Measurements from ENCODE around the gene KRTAP24-1.

Gene KRTAP24-1

GRCh38 chr21:30257773-30258172, 25.0 kb downstream of the KRTAP24-1 start:
- H3K9me2 ChIP-seq (replicated peaks; ENCODE audit: insufficient read depth, low read length), result no peaks in the 10 kb centered on the region
- no peaks in the 10 kb centered on the region for H3K36me3 ChIP-seq (ENCODE audit: low read length)
- no peak overlapping the region for H3K27ac ChIP-seq (ENCODE audit: low read depth, low read length)
- no peaks in the 10 kb centered on the region for H3K27me3 ChIP-seq (ENCODE audit: low read length)
- no peaks in the 10 kb centered on the region for H4K20me1 ChIP-seq (ENCODE audit: low read depth, low read length)
- no peak overlapping the region for H3K4me2 ChIP-seq (ENCODE audit: low read depth, low read length, poor library complexity, severe bottlenecking)
- no peak overlapping the region for H3K9ac ChIP-seq (ENCODE audit: low read length)
- H3F3A ChIP-seq (ENCODE audit: insufficient read depth), result no peaks in the 10 kb centered on the region
- H3K79me2 ChIP-seq (ENCODE audit: insufficient read depth, low read length), result no peaks in the 10 kb centered on the region
- no peak for TF ChIP-seq CTCF (IDR thresholded peaks at IDR 0.05; ENCODE audit: insufficient read depth, low read length, poor library complexity, severe bottlenecking)
- no peak for TF ChIP-seq EZH2phosphoT487 (conservative IDR thresholded peaks at IDR 0.05; ENCODE audit: low read length)
- H3K9me3 ChIP-seq (ENCODE audit: insufficient read depth, low read length), result no peaks in the 10 kb centered on the region
- no peak overlapping the region for H2AFZ ChIP-seq (ENCODE audit: low read depth, low read length, severe bottlenecking)
- H3K4me3 ChIP-seq (ENCODE audit: insufficient read depth, low read length, poor library complexity, severe bottlenecking), result no peak overlapping the region

- H4K20me1 ChIP-seq (ENCODE audit: low read depth, low read length), result no peaks in the 10 kb centered on the region
- no peak overlapping the region for H3K4me3 ChIP-seq (ENCODE audit: insufficient read depth, low read length, poor library complexity, severe bottlenecking)
- H2AFZ ChIP-seq (ENCODE audit: low read depth, low read length, severe bottlenecking), result no peak overlapping the region
- no peaks in the 10 kb centered on the region for H3F3A ChIP-seq (ENCODE audit: insufficient read depth)
- no peaks in the 10 kb centered on the region for H3K27me3 ChIP-seq (ENCODE audit: low read length)
- H3K79me2 ChIP-seq (ENCODE audit: insufficient read depth, low read length), result no peaks in the 10 kb centered on the region
- TF ChIP-seq CTCF (IDR thresholded peaks at IDR 0.05; ENCODE audit: insufficient read depth, low read length, poor library complexity, severe bottlenecking) (no peak), EZH2phosphoT487 (conservative IDR thresholded peaks at IDR 0.05; ENCODE audit: low read length) (no peak)
- H3K9ac ChIP-seq (ENCODE audit: low read length), result no peak overlapping the region
- no peak overlapping the region for H3K4me2 ChIP-seq (ENCODE audit: low read depth, low read length, poor library complexity, severe bottlenecking)
- no peak overlapping the region for H3K27ac ChIP-seq (ENCODE audit: low read depth, low read length)
- H3K9me3 ChIP-seq (ENCODE audit: insufficient read depth, low read length), result no peaks in the 10 kb centered on the region
- no peaks in the 10 kb centered on the region for H3K36me3 ChIP-seq (ENCODE audit: low read length)
- H3K9me2 ChIP-seq (replicated peaks; ENCODE audit: insufficient read depth, low read length), result no peaks in the 10 kb centered on the region
Measured at GRCh38 chr21:30256100-30256499, 26.6 kb downstream of the KRTAP24-1 start.

- no peaks in the 10 kb centered on the region for H3K9me3 ChIP-seq (ENCODE audit: insufficient read depth, low read length)
- H3K79me2 ChIP-seq (ENCODE audit: insufficient read depth, low read length), result no peaks in the 10 kb centered on the region
- no peaks in the 10 kb centered on the region for H3K27me3 ChIP-seq (ENCODE audit: low read length)
- TF ChIP-seq CTCF (IDR thresholded peaks at IDR 0.05; ENCODE audit: insufficient read depth, low read length, poor library complexity, severe bottlenecking) (no peak), EZH2phosphoT487 (conservative IDR thresholded peaks at IDR 0.05; ENCODE audit: low read length) (no peak)
- H3K36me3 ChIP-seq (ENCODE audit: low read length), result no peaks in the 10 kb centered on the region
- H3K4me3 ChIP-seq (ENCODE audit: insufficient read depth, low read length, poor library complexity, severe bottlenecking), result no peak overlapping the region
- H3K9ac ChIP-seq (ENCODE audit: low read length), result no peak overlapping the region
- no peak overlapping the region for H2AFZ ChIP-seq (ENCODE audit: low read depth, low read length, severe bottlenecking)
- no peaks in the 10 kb centered on the region for H3F3A ChIP-seq (ENCODE audit: insufficient read depth)
- no peaks in the 10 kb centered on the region for H4K20me1 ChIP-seq (ENCODE audit: low read depth, low read length)
- no peak overlapping the region for H3K27ac ChIP-seq (ENCODE audit: low read depth, low read length)
- H3K4me2 ChIP-seq (ENCODE audit: low read depth, low read length, poor library complexity, severe bottlenecking), result no peak overlapping the region
- H3K9me2 ChIP-seq (replicated peaks; ENCODE audit: insufficient read depth, low read length), result no peaks in the 10 kb centered on the region
Measured at GRCh38 chr21:30255679-30256078, 27.1 kb downstream of the KRTAP24-1 start.
